EH (cell line): Measurements from ENCODE around the gene ENAH.
"Not testable (repeated sequence)": the region's sequence is repeated elsewhere in the genome, so short reads cannot be mapped to it uniquely, and the experiment has no call there.

Source experiments
- DNase-seq: peaks from one replicate; pipeline ENCODE4 v3.0.0-alpha.2; 2015; ENCODE audit warnings: low read depth

The ENAH gene

GRCh38 chr1:225645194-225645895 lies 7.6 kb downstream of the ENAH start:
- DNase-seq: no peak

GRCh38 chr1:225644666-225645065 lies 8.3 kb downstream of the ENAH start:
- peak; percentile 42 for DNase-seq

- DNase-seq: no peak
Observed at GRCh38 chr1:225642177-225642576, 10.7 kb downstream of the ENAH start.

- no peak for DNase-seq
Observed at GRCh38 chr1:225638853-225639252, 14.1 kb downstream of the ENAH start.

GRCh38 chr1:225637651-225638199 lies 15.2 kb downstream of the ENAH start:
- no peak for DNase-seq

- not testable (repeated sequence) for DNase-seq
Observed at GRCh38 chr1:225636992-225637391, 15.9 kb downstream of the ENAH start.

- DNase-seq: peak; percentile 57
Observed at GRCh38 chr1:225635649-225636048, 17.3 kb downstream of the ENAH start.

- DNase-seq: not testable (repeated sequence)
Observed at GRCh38 chr1:225632836-225633235, 20.1 kb downstream of the ENAH start.

GRCh38 chr1:225631021-225631663 lies 21.8 kb downstream of the ENAH start:
- peak; percentile 27 for DNase-seq

GRCh38 chr1:225629483-225629882 lies 23.4 kb downstream of the ENAH start:
- no peak for DNase-seq

- not testable (repeated sequence) for DNase-seq
Observed at GRCh38 chr1:225628794-225629193, 24.1 kb downstream of the ENAH start.

- DNase-seq: no peak
Observed at GRCh38 chr1:225627304-225627947, 25.5 kb downstream of the ENAH start.

GRCh38 chr1:225626698-225627097 lies 26.2 kb downstream of the ENAH start:
- peak; percentile 40 for DNase-seq

GRCh38 chr1:225617956-225618355 lies 35.0 kb downstream of the ENAH start:
- peak; percentile 42 for DNase-seq

- DNase-seq: peak; percentile 61
Observed at GRCh38 chr1:225617479-225617878, 35.4 kb downstream of the ENAH start.

- not testable (repeated sequence) for DNase-seq
Observed at GRCh38 chr1:225615403-225615790, 37.5 kb downstream of the ENAH start.

GRCh38 chr1:225613006-225613405 lies 39.9 kb downstream of the ENAH start:
- no peak for DNase-seq

- DNase-seq: no peak
Observed at GRCh38 chr1:225612287-225612686, 40.6 kb downstream of the ENAH start.

- DNase-seq: no peak
Observed at GRCh38 chr1:225611537-225612223, 41.2 kb downstream of the ENAH start.

GRCh38 chr1:225610539-225610938 lies 42.4 kb downstream of the ENAH start:
- DNase-seq: no peak

- DNase-seq: no peak
Observed at GRCh38 chr1:225608014-225608796, 44.7 kb downstream of the ENAH start.

- DNase-seq: no peak
Observed at GRCh38 chr1:225607355-225607754, 45.6 kb downstream of the ENAH start.
